ENCODE results near the gene LRRC52. TPM values are rescaled to one million over a fixed set of nuclear protein-coding genes. Genes with fewer than 3 reads are reported as not detected.

The LRRC52 gene
- total and polyA plus RNA-seq, 3 donors from 2014 or later = 3.8 to 29.4 (median 3.8) TPM

GRCh38 chr1:165497069-165498013 lies 46.5 kb upstream of the LRRC52 start:
- no peak for DNase-seq
- TF ChIP-seq, protein P1, sequence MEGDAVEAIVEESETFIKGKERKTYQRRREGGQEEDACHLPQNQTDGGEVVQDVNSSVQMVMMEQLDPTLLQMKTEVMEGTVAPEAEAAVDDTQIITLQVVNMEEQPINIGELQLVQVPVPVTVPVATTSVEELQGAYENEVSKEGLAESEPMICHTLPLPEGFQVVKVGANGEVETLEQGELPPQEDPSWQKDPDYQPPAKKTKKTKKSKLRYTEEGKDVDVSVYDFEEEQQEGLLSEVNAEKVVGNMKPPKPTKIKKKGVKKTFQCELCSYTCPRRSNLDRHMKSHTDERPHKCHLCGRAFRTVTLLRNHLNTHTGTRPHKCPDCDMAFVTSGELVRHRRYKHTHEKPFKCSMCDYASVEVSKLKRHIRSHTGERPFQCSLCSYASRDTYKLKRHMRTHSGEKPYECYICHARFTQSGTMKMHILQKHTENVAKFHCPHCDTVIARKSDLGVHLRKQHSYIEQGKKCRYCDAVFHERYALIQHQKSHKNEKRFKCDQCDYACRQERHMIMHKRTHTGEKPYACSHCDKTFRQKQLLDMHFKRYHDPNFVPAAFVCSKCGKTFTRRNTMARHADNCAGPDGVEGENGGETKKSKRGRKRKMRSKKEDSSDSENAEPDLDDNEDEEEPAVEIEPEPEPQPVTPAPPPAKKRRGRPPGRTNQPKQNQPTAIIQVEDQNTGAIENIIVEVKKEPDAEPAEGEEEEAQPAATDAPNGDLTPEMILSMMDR (IDR thresholded peaks at IDR 0.05) = no peak
- no peak for TF ChIP-seq POLR2A (IDR thresholded peaks at IDR 0.05)
- 91 to 94% methylated on average over 7 to 12 of the region's 12 CpGs for WGBS, 2 donors

DNA sequence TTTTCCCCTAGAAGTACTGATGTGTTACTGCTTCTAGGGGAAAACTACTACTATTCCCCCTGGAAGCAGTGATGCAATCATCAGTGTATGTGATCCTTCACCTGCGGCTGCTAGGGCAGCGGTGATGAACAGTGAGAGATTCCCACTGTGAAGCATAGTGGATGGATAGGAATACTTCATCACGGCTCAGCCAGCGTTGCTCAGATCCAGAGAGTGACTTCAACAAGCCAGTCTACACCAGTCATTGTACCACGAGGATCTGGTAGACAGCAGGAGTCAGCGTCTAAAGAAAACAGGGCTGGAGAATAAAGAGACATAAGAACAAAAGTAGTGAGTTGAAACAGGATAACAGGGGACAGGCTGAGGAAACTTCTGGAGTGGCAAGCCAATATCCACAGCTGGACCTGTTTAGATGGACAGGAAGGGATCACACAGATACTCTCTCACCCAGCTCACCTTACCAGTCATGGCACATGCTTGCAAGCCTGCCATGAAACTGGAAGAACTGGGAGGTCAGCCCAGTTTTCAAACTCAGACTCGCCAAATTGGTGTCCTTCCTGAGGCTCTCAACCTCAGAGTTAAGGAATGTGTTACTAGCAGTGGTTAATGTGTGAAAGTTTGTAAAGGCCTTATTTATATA lies 42.4 kb upstream of the LRRC52 start:
- H3K27me3 ChIP-seq = no peaks in the 10 kb centered on the region
- no peak for DNase-seq
- 84 to 85% methylated on average over 7 of the region's 7 CpGs for WGBS, 2 donors
- no peak overlapping the region for H3K27ac ChIP-seq
- no peak overlapping the region for H3K4me3 ChIP-seq
- intact Hi-C loops (cut with DNase I; ENCODE audit: low total_unique reads) = no loop called here
- TF ChIP-seq, protein P1 (IDR thresholded peaks at IDR 0.05) = no peak
- TF ChIP-seq POLR2A (IDR thresholded peaks at IDR 0.05) = no peak
- no peaks in the 10 kb centered on the region for H3K9me3 ChIP-seq
- no peaks in the 10 kb centered on the region for H3K4me1 ChIP-seq
- H3K36me3 ChIP-seq (ENCODE audit: low read depth, missing control alignments) = no peaks in the 10 kb centered on the region

More at GRCh38 chr1:165497069-165498013, 46.5 kb upstream of the LRRC52 start:
- Histone ChIP-seq H3K27ac (no peak overlapping the region), H3K4me1 (no peaks in the 10 kb centered on the region), H3K27me3 (no peaks in the 10 kb centered on the region), H3K36me3 (ENCODE audit: low read depth, missing control alignments) (no peaks in the 10 kb centered on the region), H3K9me3 (no peaks in the 10 kb centered on the region), H3K4me3 (no peak overlapping the region)
- intact Hi-C loops (cut with DNase I; ENCODE audit: low total_unique reads) = no loop called here

GRCh38 chr1:165501970-165502348 lies 41.8 kb upstream of the LRRC52 start:
- no peaks in the 10 kb centered on the region for H3K9me3 ChIP-seq
- no peak overlapping the region for H3K27ac ChIP-seq
- 83 to 88% methylated on average over 3 of the region's 3 CpGs for WGBS, 2 donors
- TF ChIP-seq, protein P1 (IDR thresholded peaks at IDR 0.05) = no peak
- TF ChIP-seq POLR2A (IDR thresholded peaks at IDR 0.05) = no peak
- no peak for DNase-seq
- no peaks in the 10 kb centered on the region for H3K36me3 ChIP-seq (ENCODE audit: low read depth, missing control alignments)
- no peak overlapping the region for H3K4me3 ChIP-seq
- no peaks in the 10 kb centered on the region for H3K4me1 ChIP-seq
- H3K27me3 ChIP-seq = no peaks in the 10 kb centered on the region
- intact Hi-C loops (cut with DNase I; ENCODE audit: low total_unique reads) = no loop called here

DNA sequence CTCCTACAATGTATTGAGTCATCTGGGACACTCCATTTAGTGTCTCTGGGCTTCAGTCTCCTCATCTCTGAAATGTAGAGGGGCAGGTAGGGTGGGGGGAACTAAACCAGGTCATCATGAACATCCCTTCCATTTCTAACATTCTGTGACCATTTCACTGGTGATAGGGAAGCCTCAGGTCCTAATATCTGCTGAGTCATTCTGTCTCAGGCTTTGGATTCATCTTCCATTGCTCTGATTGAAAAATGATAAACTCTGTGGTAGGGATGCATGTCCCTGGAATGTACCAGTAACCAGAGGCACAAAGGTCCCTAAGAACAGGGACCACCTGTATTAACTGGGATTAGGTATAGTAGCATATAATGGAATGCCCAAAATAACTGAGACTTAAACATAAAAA lies 36.2 kb upstream of the LRRC52 start:
- Histone ChIP-seq H3K27me3 (no peaks in the 10 kb centered on the region), H3K4me1 (no peaks in the 10 kb centered on the region), H3K27ac (no peak overlapping the region), H3K9me3 (no peaks in the 10 kb centered on the region), H3K4me3 (no peak overlapping the region), H3K36me3 (ENCODE audit: low read depth, missing control alignments) (no peaks in the 10 kb centered on the region)
- intact Hi-C loops (cut with DNase I; ENCODE audit: low total_unique reads) = no loop called here
- TF ChIP-seq, protein P1 (IDR thresholded peaks at IDR 0.05) = no peak
- no peak for TF ChIP-seq POLR2A (IDR thresholded peaks at IDR 0.05)
- DNase-seq = no peak

All from testis (tissue), 3 donors.